ENCODE data around the gene MDM2. TPM values are rescaled to one million over a fixed set of nuclear protein-coding genes. Genes with fewer than 3 reads are reported as not detected.

The MDM2 gene
- total RNA-seq, 1 experiment from 2014 or later: 95.2 TPM

DNA sequence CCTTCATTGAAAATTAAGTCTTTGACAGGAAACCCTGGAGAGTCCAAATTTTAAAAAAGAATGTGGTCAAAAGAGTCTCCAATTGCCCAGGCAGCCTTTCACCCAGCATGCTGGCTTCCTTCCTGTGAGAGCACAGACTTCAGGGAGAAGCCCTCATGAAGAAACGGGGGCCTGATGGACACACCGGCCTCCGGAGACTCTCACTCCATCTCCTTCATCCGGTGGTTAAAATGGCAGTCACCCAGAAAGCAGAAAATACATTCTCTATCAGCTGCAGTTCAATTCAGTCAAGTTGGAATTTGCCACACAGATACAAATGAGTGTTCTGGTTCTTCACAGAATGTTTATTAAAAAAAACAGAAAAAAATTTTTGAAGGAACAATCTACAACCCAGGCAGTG is 68.5 kb downstream of the MDM2 start:
- ChIA-PET CTCF (no interaction called here), POLR2A (ENCODE audit: unreplicated experiment) (no interaction called here)
- Histone ChIP-seq H4K20me1 (ENCODE audit: insufficient read depth) (no peaks in the 10 kb centered on the region), H3K27ac (no peak overlapping the region), H3F3A (ENCODE audit: insufficient read depth, low read depth) (no peaks in the 10 kb centered on the region), H3K36me3 (ENCODE audit: low read depth) (no peaks in the 10 kb centered on the region), H3K9me3 (ENCODE audit: insufficient read depth, low read depth) (no peaks in the 10 kb centered on the region), H2AFZ (no peak overlapping the region), H3K27me3 (ENCODE audit: insufficient read depth, low read depth) (no peaks in the 10 kb centered on the region), H3K79me2 (ENCODE audit: low read depth) (no peaks in the 10 kb centered on the region), H3K4me3 (no peak overlapping the region), H3K4me1 (replicated peaks; ENCODE audit: insufficient read depth) (no peaks in the 10 kb centered on the region), H3K9me2 (ENCODE audit: insufficient read depth) (no peaks in the 10 kb centered on the region), H3K4me2 (no peak overlapping the region)
- TF ChIP-seq, protein P1, sequence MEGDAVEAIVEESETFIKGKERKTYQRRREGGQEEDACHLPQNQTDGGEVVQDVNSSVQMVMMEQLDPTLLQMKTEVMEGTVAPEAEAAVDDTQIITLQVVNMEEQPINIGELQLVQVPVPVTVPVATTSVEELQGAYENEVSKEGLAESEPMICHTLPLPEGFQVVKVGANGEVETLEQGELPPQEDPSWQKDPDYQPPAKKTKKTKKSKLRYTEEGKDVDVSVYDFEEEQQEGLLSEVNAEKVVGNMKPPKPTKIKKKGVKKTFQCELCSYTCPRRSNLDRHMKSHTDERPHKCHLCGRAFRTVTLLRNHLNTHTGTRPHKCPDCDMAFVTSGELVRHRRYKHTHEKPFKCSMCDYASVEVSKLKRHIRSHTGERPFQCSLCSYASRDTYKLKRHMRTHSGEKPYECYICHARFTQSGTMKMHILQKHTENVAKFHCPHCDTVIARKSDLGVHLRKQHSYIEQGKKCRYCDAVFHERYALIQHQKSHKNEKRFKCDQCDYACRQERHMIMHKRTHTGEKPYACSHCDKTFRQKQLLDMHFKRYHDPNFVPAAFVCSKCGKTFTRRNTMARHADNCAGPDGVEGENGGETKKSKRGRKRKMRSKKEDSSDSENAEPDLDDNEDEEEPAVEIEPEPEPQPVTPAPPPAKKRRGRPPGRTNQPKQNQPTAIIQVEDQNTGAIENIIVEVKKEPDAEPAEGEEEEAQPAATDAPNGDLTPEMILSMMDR (conservative IDR thresholded peaks at IDR 0.05): no peak
- no peak for TF ChIP-seq EZH2 (IDR thresholded peaks at IDR 0.05; ENCODE audit: low read depth)
- no peak for DNase-seq
- BruUV-seq (replicated peaks): no TSS peak
- intact Hi-C loops (cut with micrococcal nuclease; ENCODE audit: unreplicated experiment): no loop called here

DNA sequence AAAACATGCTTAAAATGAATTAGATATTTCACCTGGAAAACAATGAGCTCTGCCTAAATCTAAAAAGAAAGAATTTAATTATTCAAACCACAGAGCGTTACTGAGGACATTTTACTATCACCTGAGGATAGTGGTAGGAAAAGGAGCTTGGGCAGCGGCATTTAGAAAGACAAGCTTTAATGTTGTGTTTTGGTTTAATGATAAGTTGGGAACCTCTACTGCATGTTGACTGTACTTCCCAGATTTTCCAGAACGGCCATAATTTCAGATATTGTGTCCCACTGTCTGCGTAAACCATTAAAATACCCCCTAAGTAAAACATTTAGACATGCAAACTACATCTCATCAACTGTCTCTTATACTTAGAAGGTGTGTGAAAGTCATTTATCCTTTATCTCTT is 69.6 kb downstream of the MDM2 start:
- Histone ChIP-seq H3K4me2 (no peak overlapping the region), H3F3A (ENCODE audit: insufficient read depth, low read depth) (no peaks in the 10 kb centered on the region), H3K9me2 (ENCODE audit: insufficient read depth) (no peaks in the 10 kb centered on the region), H3K36me3 (ENCODE audit: low read depth) (no peaks in the 10 kb centered on the region), H3K4me1 (replicated peaks; ENCODE audit: insufficient read depth) (no peaks in the 10 kb centered on the region), H4K20me1 (ENCODE audit: insufficient read depth) (no peaks in the 10 kb centered on the region), H3K9me3 (ENCODE audit: insufficient read depth, low read depth) (no peaks in the 10 kb centered on the region; the same call in 1 of the 2 replicates), H3K4me3 (no peak overlapping the region), H3K27ac (no peak overlapping the region), H3K27me3 (ENCODE audit: insufficient read depth, low read depth) (no peaks in the 10 kb centered on the region), H3K79me2 (ENCODE audit: low read depth) (no peaks in the 10 kb centered on the region), H2AFZ (no peak overlapping the region)
- TF ChIP-seq, protein P1 (conservative IDR thresholded peaks at IDR 0.05): no peak
- TF ChIP-seq EZH2 (IDR thresholded peaks at IDR 0.05; ENCODE audit: low read depth): no peak
- no peak for DNase-seq
- intact Hi-C loops (cut with micrococcal nuclease; ENCODE audit: unreplicated experiment): no loop called here
- ChIA-PET POLR2A (ENCODE audit: unreplicated experiment) (interaction anchor here (0.7 kb wide), 1 partner anchor 175 kb away, joined by 3 read pairs; no protein-coding TSS in a partner anchor), CTCF (no interaction called here)
- no TSS peak for BruUV-seq (replicated peaks)

DNA sequence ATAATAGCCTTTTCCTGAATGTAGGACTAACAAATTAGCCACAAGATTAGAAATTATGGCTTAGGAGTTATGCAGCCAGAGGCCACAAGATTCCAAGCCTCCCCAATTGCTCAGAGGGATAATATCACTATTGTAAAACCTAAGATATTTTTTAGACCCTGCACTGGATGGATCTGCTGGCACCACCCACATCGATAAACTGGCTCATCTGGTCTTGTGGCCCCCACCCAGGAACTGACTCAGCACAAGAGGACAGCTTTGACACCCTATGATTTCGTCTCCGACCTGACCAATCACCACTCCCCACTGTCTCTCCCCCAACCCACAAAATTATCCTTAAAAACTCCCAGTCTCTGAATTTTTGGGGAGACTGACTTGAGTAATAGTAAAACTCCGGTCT is 70.3 kb downstream of the MDM2 start:
- ChIA-PET POLR2A (ENCODE audit: unreplicated experiment) (no interaction called here), CTCF (no interaction called here)
- H3K27ac ChIP-seq: no peak overlapping the region
- intact Hi-C loops (cut with micrococcal nuclease; ENCODE audit: unreplicated experiment): no loop called here
- H3K36me3 ChIP-seq (ENCODE audit: low read depth): no peaks in the 10 kb centered on the region
- H3K9me3 ChIP-seq (ENCODE audit: insufficient read depth, low read depth): no peaks in the 10 kb centered on the region; the same call in 1 of the 2 replicates
- no TSS peak for BruUV-seq (replicated peaks)
- DNase-seq: no peak
- no peaks in the 10 kb centered on the region for H4K20me1 ChIP-seq (ENCODE audit: insufficient read depth)
- H3K4me1 ChIP-seq (replicated peaks; ENCODE audit: insufficient read depth): no peaks in the 10 kb centered on the region
- H2AFZ ChIP-seq: no peak overlapping the region
- H3K9me2 ChIP-seq (ENCODE audit: insufficient read depth): no peaks in the 10 kb centered on the region
- H3K4me2 ChIP-seq: no peak overlapping the region
- no peaks in the 10 kb centered on the region for H3F3A ChIP-seq (ENCODE audit: insufficient read depth, low read depth)
- no peak overlapping the region for H3K4me3 ChIP-seq
- TF ChIP-seq EZH2 (IDR thresholded peaks at IDR 0.05; ENCODE audit: low read depth): no peak
- TF ChIP-seq, protein P1 (conservative IDR thresholded peaks at IDR 0.05): no peak
- H3K79me2 ChIP-seq (ENCODE audit: low read depth): no peaks in the 10 kb centered on the region
- H3K27me3 ChIP-seq (ENCODE audit: insufficient read depth, low read depth): no peaks in the 10 kb centered on the region
